Measurements from ENCODE around the gene SIRPB2. TPM values are rescaled to one million over a fixed set of nuclear protein-coding genes. Genes with fewer than 3 reads are reported as not detected.

The SIRPB2 gene
- total and polyA plus RNA-seq, 10 of the 15 experiments (the other 5 are each of a cell fraction or from before 2014, with no cell fraction given) = not detected

DNA sequence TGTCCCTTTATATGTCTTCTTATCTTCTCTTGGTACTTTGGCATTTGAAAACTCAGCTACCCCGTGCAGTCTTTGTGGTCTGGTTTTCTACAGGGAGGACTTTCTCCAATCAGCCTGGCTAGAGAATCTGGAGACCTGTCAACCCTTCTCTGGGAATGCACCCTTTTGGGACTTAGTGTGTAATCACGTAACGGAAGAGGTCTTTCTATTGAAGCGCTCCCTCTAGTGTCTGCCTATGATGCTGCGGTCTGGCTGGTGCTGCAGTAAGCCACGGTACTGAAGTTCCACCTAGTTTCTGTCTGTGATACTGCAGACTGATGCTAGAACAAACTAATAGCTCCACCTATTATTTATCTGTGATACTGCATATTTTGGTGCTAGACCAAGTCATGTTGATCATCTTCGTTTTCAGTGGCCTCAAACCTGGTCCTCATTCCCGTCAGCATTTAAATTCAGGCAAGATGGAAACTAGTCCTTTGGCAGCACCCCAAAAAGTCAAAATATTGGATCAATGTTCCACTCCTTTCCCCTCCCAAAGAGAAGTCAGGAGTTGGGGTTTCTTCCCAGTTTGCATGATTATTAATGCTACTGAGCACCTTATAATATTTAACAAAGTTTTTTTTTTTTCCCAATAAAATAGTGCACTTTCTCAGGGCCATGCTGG, 12.5 kb upstream of the SIRPB2 start:
- Histone ChIP-seq H3K4me2 (ENCODE audit: control insufficient read depth, insufficient read depth) (no peak overlapping the region), H3K4me3 (no peak overlapping the region), H3K27ac (ENCODE audit: control insufficient read depth, insufficient read depth) (no peak overlapping the region), H4K20me1 (ENCODE audit: control insufficient read depth, insufficient read depth) (no peaks in the 10 kb centered on the region), H3K9me3 (replicated peaks; ENCODE audit: control insufficient read depth, insufficient read depth, low read length) (peaks cover 3% of the 10 kb centered on the region; the same call in 1 of the 3 replicates), H3K79me2 (ENCODE audit: control insufficient read depth, insufficient read depth, low read length) (no peaks in the 10 kb centered on the region), H3K36me3 (ENCODE audit: control insufficient read depth in 2 of 2, insufficient read depth in 2 of 2, low read length in 1 of 2) (no peaks in the 10 kb centered on the region), H3K4me1 (ENCODE audit: control insufficient read depth, insufficient read depth, low read length) (no peaks in the 10 kb centered on the region), H3K27me3 (replicated peaks in 1 of 2; ENCODE audit: control insufficient read depth in 2 of 2, insufficient read depth in 2 of 2, low read length in 1 of 2) (peaks cover 0 to 7% of the 10 kb centered on the region in 2 experiments; a peak in 1 of 4 replicates), H2AFZ (ENCODE audit: control insufficient read depth, low read depth, low read length) (no peak overlapping the region), H3K9ac (ENCODE audit: control insufficient read depth, insufficient read depth, low read length) (no peak overlapping the region)
- ChIA-PET POLR2A (interaction anchor here (1.2 kb wide), 1 partner anchor 37 kb away, joined by 3 read pairs; the partner anchor contains the start of gene NSFL1C), CTCF (interaction anchor here (0.6 to 4.1 kb wide), 65 partner anchors 8 to 889 kb away, joined by 3 to 65 read pairs (median 5); partner anchors contain the start of genes NSFL1C, PSMF1, SDCBP2 and SIRPB2), SMC1A (ENCODE audit: uncharacterized antibody, unreplicated experiment) (interaction anchor here (0.7 to 11.1 kb wide), 30 partner anchors 10 to 273 kb away, joined by 3 to 138 read pairs (median 5); no protein-coding TSS in a partner anchor), RAD21 (ENCODE audit: unreplicated experiment) (interaction anchor here (0.6 to 2.5 kb wide), 18 partner anchors 13 to 273 kb away, joined by 3 to 23 read pairs (median 5); partner anchors contain the start of genes NSFL1C, SDCBP2 and SIRPB2)
- intact Hi-C loops (cut with micrococcal nuclease; ENCODE audit: unreplicated experiment) = loop anchor here (1.0 to 2.0 kb wide), 3 partner anchors 28 to 37 kb away; partner anchors contain the start of gene NSFL1C
- FAIRE-seq (peak; percentile 98), DNase-seq (ENCODE audit: low read depth, low spot score) (peak; percentile 76), ATAC-seq (peak; percentile 100)
- BruUV-seq (replicated peaks) = no TSS peak
- 0% methylated on average over 8 of the region's 8 CpGs for WGBS (ENCODE audit: insufficient coverage, insufficient replicate concordance, low lambda C conversion rate, missing lambda C conversion rate)
- in situ Hi-C loops (cut with MboI) = no loop called here
- no peak for TF ChIP-seq BRCA1 (IDR thresholded peaks at IDR 0.05; ENCODE audit: low read depth, low read length)
- peak; percentile 60; the same call in 1 of the 2 replicates for TF ChIP-seq NBN (IDR thresholded peaks at IDR 0.05)
- peak; percentile 83 for TF ChIP-seq RELA (IDR thresholded peaks at IDR 0.05; ENCODE audit: borderline replicate concordance, partially characterized antibody)
- no peak for TF ChIP-seq MYB (IDR thresholded peaks at IDR 0.05; ENCODE audit: borderline replicate concordance, low read depth, low read length)
- TF ChIP-seq SMC3 (IDR thresholded peaks at IDR 0.05; ENCODE audit: borderline replicate concordance, low read length) = peak; percentile 93
- TF ChIP-seq BHLHE40 (IDR thresholded peaks at IDR 0.05; ENCODE audit: borderline replicate concordance in 1 of 2, low read depth in 2 of 2, low read length in 1 of 2) = peak; percentile 20 to 45; a peak in 2 of 4 replicates
- no peak for TF ChIP-seq GATAD2B (conservative IDR thresholded peaks at IDR 0.05; ENCODE audit: low read depth)
- TF ChIP-seq IKZF1 (conservative IDR thresholded peaks at IDR 0.05) = peak; percentile 41; the same call in 1 of the 2 replicates
- peak; percentile 96 for TF ChIP-seq SMARCA5 (IDR thresholded peaks at IDR 0.05)
- TF ChIP-seq CBFB (IDR thresholded peaks at IDR 0.05; ENCODE audit: low read depth) = peak; percentile 82
- no peak for TF ChIP-seq ZNF217 (IDR thresholded peaks at IDR 0.05)
- TF ChIP-seq, protein P1, sequence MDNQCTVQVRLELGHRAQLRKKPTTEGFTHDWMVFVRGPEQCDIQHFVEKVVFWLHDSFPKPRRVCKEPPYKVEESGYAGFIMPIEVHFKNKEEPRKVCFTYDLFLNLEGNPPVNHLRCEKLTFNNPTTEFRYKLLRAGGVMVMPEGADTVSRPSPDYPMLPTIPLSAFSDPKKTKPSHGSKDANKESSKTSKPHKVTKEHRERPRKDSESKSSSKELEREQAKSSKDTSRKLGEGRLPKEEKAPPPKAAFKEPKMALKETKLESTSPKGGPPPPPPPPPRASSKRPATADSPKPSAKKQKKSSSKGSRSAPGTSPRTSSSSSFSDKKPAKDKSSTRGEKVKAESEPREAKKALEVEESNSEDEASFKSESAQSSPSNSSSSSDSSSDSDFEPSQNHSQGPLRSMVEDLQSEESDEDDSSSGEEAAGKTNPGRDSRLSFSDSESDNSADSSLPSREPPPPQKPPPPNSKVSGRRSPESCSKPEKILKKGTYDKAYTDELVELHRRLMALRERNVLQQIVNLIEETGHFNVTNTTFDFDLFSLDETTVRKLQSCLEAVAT (IDR thresholded peaks at IDR 0.05) = peak; percentile 56; the same call in 1 of the 2 replicates
- TF ChIP-seq ZNF24 (IDR thresholded peaks at IDR 0.05) = peak; percentile 35; the same call in 1 of the 2 replicates
- TF ChIP-seq, protein P2, sequence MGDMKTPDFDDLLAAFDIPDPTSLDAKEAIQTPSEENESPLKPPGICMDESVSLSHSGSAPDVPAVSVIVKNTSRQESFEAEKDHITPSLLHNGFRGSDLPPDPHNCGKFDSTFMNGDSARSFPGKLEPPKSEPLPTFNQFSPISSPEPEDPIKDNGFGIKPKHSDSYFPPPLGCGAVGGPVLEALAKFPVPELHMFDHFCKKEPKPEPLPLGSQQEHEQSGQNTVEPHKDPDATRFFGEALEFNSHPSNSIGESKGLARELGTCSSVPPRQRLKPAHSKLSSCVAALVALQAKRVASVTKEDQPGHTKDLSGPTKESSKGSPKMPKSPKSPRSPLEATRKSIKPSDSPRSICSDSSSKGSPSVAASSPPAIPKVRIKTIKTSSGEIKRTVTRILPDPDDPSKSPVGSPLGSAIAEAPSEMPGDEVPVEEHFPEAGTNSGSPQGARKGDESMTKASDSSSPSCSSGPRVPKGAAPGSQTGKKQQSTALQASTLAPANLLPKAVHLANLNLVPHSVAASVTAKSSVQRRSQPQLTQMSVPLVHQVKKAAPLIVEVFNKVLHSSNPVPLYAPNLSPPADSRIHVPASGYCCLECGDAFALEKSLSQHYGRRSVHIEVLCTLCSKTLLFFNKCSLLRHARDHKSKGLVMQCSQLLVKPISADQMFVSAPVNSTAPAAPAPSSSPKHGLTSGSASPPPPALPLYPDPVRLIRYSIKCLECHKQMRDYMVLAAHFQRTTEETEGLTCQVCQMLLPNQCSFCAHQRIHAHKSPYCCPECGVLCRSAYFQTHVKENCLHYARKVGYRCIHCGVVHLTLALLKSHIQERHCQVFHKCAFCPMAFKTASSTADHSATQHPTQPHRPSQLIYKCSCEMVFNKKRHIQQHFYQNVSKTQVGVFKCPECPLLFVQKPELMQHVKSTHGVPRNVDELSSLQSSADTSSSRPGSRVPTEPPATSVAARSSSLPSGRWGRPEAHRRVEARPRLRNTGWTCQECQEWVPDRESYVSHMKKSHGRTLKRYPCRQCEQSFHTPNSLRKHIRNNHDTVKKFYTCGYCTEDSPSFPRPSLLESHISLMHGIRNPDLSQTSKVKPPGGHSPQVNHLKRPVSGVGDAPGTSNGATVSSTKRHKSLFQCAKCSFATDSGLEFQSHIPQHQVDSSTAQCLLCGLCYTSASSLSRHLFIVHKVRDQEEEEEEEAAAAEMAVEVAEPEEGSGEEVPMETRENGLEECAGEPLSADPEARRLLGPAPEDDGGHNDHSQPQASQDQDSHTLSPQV (IDR thresholded peaks at IDR 0.05) = peak; percentile 83; the same call in 1 of the 2 replicates

Data from GM12878 (cell line).